NCI-H460 (cell line): ENCODE results near the gene FOXA2. TPM values are rescaled to one million over a fixed set of nuclear protein-coding genes. Genes with fewer than 3 reads are reported as not detected.
"Not testable (repeated sequence)": the region's sequence is repeated elsewhere in the genome, so short reads cannot be mapped to it uniquely, and the experiment has no call there.

Experiments
- DNase-seq: peaks from one replicate; pipeline ENCODE4 v3.0.0-alpha.2; 2016; ENCODE audit warnings: low read depth; ENCODE audit errors: extremely low read depth
- total RNA-seq: library from RNA; depleted of rRNA; stranded (reverse); fragments of >200 nt; shearing (Covaris generic); gene quantifications from 2 replicates; pipeline ENCODE4 v1.2.3, GENCODE V29; 2014

Gene FOXA2
- total RNA-seq, 1 experiment from 2014 or later = not detected

DNA sequence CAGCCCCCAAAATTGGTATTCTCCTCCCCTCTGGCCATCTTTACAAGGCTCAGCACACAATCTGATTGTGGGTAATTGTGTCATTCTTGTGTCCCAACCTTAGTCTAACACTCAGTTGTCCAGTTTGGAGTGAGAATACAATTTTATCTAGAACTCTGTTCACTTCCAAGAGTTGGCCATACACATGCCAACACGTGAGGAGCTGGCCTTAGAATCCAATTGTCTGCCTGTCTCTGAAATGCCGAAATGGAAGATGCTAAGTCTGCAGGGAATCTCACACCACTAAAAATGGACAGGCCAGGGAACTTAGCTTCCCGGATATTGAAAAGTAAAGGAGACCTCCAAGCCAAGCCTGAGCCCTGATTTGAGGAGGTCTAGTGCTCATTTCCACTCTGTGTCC, 12.3 kb downstream of the FOXA2 start:
- DNase-seq = no peak

DNA sequence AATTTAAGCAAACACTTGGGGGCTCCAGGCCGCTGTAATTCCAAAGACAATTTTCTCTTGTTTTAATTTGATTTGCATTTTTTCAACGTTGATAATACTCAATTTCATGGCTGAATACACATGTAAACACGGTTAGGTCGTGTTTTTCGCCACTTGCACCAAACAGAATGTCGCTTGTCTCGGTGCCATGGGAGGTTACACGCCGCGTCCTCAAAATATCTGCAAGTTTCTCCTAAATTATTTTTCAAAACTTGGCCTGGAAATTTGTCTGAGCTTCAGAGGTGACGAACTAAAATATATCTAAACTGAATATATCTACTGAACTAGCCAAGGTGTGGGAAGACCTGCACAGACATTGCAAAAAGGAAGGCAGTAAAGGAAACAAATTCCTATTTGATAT, 15.0 kb downstream of the FOXA2 start:
- DNase-seq = no peak

DNA sequence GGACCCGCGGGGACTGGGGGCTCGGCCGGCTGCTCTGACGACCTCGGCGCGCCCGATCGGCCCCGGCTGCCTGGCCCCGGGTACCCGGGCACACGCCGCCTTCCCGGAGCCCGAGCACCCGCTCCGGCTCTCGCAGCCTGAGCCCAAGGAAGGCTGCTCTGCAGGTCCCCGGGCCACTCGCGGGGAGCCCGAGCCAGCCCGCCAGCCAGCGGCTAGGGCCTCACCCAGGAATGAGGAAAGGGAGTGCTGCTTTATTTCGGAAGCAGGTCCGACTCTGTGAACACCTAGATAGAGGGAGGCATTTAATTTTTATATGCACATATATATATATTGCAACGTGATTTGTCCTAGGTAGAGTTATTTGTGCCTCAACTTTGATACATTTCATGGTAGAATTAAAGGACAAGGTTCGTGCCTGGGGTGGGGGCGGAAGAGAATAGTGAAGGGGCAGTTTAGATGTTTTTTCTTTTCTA, 15.5 kb downstream of the FOXA2 start:
- DNase-seq = no peak

DNA sequence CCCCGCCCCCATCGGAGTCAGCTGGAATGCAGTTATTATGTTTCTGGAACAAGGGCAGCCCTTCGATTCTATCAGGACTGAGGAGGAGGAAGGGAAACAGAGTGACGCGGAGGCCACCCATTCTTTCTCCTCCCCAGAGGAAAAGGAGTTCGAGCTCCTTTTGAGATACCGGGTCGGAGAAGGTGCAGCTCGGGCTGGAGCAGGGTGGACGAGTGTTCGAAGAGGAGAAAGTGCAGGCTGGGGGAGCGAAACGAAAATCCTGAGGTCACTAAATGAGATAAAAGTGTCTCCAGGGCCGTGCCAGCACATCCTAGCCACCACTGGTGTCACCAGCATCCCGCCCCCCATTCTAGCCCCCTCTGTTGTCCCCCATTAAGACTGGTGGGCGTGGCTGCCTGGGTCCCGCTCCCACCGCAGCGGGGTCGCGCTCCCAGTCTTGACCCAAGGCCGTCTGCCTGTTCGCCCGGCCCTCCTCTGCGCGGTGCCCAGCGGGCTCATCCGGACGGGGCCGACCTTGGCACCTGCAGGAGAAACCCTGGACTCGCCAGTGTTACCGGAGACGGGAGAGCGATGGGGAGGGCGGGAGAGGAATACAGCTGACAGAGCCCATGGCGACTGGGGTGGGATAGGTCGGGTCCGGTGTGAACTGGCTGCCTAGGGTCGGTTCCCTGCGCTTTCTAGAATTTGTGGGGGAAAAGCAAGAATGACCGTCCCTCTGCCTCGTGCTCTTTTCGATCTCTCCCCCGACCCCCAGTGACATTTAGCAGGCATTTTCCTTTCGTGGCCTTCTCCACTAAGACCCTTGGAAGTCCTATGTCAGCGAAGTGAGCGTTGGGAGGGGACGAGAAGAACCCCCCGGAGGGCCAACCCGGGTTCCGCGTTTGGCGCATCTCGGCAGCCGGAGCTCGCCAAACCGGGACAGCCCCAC, 16.2 kb downstream of the FOXA2 start:
- DNase-seq = no peak

DNA sequence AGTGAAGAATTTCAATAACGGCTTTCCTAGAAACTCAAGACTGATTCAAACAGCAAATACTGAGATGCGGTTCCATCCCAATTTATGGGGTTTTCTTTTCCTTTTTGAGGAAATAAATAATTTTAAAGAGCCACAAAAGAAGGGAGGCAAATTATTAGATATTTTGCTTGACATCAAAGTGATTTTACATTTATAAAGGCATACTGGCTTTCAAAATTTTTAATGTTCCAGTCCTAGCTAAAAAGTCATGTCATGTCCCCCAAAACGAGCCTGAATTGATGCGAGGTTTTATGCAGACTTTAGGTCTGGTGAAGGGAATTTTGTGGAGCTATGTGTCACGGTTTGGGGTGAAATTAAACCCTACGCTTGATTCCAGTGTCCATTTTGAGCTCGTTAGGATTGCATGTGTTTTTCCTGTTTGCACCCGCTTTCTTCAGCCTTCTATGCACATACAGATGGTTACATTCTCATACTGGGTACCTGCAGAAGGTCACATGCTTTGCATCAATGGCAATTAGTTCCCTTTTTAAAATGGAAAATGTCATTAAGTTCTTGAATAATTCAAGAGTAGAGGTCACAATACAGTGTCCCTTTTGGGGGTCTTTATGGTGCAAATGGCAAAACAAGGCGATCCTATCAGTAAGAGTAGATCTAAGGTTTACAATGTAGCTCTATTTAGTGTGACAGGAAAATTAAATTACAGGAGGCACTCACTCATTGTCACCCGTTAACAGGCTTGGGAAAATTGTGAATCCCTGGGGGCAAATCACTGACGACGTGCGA, 17.3 kb downstream of the FOXA2 start:
- DNase-seq = no peak

DNA sequence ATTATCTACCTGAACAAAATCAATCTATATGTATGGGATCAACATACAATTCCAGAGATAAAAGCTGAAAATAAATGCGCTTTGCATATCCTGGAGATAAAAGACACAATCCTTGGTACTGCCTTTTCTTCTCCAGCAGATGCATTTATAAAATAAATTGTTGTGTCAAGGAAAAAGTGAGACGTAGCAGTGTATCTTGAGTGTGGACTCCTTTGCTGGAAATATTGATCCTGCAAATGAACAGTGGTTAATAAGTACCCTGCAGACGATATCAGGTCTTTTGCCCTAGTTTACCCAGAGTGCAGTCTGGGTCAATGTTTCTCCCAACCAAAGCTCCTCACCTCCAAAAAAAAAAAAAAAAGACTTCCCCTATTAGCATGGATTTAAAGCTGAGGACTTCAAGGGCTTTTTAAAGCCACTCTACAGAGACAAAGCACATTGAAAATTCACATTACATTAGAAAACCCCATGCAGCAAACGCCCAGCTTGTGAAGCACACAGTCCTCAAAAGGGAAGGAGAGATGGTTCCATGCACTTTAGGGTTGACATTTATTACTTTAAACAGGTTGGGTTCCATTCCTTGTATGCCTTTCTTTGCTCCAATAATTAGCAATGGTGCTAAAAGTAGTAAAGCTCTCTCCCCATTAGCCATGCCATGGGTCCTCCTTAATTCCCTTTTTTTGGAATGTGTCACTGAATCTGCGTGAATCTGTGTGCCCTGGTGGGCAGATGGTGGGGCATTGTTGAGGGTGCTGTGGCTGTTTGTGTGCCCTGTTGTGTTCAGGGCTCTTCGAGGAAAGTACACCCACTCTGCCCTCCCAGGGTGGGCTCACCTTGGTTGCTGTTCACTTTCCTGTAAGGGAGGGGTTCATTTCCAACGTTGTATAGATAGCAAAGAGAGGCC, 21.1 kb downstream of the FOXA2 start:
- DNase-seq = no peak

DNA sequence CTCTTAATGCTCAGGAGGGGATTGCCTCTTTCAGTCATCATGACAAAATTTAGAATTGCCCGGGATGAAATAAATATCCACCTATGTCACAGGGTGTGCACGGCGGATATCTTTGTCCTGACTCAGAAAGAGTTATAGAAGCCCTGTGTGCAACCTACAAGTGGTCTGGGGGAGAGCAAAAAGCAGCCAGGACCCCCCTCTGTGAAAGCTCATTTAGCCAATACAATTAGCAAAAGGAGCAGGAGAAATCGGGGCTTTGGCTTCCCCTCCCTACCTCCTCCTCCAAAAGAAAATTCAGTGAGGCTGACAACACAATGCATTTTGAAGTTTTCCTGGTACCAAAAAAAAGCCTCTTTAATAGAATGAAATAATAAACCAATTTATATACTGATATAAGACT, 21.8 kb downstream of the FOXA2 start:
- DNase-seq = no peak

DNA sequence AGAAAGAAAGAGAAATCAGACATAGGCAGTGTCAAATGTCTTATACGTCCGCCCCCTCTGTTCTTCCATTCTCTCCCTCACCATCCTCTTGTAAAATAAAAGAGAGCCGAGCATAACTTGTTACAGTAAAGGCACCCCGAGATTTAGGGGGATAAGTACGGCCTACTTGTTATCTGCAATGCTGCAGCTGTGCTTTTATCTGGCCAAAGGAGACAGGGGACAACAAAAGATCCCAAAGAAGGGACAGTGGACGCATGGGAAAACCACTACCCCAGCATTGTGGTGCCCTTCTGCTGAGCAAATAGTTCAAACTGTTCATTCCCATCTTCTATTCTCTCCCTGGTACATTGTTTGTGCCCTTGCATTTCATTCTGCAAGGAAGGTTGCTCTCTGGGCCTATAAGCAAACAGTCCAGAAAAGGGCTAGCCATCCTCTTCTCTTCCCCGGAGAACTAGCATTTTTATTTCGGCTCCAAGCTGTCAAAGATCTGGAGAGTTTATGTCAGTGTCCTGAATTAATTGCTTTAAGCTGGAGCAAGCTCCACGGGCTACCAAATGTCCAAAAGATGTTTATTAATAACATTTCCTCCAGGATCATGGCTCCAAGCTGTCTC, 22.3 kb downstream of the FOXA2 start:
- no peak for DNase-seq

DNA sequence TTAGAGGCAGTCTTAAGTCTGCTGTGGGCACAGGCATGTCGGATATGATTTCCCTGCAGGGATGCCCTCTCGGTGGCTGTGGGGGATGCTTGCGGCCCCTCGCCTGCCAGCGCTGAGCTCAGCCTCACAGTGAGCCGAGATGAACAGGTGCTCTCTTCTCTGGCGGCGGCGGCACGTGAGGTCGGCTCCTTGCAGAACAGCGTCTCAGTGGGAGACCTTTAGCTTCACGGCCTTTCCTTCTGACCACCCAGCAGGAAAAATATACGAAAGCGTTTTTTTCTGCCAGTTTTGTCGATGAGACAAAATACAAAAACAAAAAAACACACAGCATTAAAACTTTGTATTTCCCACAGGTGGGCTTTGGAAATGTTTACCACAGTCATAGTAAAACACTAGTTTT, 23.6 kb downstream of the FOXA2 start:
- no peak for DNase-seq

DNA sequence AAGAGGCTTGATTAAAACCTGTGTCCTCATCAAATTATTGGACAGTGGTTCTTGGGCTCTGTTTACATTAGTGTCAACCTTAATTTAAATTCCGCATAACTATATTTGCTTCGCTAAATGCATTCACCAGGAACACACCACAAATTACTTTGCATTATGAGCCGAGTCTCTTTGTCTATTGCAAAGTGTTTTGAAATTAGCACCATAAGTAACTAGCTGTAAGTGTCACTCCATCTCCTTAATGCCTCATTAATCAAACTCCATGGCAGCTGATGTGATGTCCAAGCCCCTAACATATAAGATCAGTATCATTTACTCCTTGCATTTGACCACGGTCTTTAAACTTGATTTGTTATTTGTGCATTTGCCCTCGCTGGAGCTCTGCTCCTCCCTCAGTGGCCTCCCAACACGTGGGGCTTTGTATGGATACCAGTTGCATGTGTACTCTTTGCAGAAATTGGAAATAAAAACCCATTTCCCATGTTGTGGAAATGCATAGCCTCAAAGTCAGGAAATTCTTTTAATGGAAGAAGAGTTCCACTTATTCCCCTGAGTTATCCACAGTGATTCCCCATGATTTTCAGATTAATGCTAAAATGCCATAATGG, 24.6 kb downstream of the FOXA2 start:
- no peak for DNase-seq

DNA sequence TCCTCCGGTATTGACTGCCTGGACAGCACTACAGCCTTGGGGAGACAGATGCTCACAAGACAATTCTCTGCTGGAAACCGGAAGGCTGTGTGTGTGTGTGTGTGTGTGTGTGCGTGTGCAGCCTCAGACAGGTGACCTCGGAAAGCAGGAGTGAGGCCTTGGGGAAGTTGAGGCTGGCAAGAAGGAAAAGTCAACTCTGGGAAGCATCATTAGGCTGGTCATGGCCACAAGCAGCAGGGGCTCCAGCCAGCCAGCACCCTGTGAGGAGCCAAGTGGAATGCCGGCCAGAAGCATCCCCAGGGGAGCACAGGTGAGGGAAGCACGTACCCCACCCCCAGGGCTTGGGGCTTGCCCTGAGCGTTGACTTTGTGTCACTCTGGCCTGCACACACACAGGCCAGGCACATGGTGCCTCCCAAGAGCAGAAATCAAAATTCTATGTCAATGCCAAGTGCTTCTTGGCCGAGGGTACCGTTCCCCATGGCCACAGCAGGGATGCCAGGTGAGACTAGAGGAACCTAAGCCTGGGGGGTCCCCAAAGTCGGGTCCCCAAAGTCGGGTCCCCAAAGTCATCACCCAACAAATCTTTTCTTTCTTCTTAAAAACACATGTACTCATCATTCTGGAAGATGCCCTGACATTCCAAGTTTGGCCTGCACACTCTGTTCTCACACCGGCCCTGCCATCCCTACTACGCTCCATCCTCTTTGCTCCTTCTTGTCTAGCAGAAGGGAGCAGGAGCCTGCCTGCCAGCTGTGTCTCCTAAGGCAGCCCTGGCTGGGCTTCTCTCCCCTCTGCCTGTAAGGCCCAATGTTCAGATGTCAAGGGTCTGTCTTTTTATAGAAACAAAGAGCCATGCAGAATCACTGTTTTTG, 26.7 kb downstream of the FOXA2 start:
- no peak for DNase-seq

DNA sequence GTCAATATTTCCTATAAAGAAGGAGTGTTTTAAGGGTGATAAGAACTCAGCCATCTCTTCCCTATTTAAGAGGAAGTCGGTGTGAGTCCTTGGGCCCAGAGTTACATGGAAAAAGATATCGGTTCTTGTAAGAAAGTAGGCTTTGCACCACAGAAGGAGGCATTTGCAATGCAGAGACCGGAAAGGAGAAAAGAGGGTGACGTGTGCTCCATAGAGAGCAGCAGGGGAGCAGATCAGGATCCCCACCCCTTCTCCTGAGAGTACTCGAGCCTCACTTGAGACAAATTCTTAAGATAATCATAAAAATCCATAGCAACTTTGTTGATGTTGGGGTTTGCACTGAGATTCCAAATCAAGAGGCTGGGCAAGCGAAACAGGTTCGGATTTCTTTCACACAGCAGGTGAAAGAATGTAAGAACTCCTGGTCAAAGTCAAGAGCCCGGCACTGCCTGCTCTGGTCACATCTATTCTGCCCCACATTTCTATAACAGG, 27.8 kb downstream of the FOXA2 start:
- no peak for DNase-seq

DNA sequence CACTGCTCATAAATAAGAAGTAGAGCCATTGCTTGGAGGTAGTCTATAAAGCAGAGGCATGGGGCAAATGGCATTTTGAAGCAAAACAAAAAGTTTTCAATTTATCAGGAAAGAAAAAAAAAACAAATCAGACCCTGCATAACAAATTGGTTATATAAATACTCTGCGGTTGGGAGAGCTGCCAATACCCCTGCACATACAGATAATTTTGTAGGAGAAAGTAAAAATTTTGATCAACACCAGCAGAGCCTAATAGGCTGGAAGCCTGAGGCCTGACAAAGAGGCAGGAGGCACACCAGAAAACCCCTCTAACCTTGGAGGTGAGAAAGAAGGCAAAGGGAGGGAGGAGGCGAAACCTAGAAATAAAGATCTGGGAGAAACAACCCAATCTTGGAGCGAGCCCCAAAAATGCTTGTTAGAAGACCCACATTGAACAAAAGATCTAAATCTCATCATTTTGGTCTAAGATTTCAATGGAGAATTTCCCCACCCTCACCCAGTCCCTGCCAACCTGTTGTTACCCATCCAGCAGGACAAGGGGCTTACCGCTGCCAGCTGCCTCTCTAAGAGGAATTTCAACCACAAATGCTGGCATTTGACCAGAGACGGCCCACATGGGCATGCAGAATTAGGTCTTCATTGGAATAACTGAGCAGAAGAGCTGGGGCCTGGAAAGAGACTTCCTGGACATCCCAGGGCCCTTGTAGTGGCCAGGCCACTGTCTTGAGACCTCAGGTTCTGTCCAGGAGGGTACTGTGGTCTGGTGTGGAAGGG, 28.4 kb downstream of the FOXA2 start:
- no peak for DNase-seq

DNA sequence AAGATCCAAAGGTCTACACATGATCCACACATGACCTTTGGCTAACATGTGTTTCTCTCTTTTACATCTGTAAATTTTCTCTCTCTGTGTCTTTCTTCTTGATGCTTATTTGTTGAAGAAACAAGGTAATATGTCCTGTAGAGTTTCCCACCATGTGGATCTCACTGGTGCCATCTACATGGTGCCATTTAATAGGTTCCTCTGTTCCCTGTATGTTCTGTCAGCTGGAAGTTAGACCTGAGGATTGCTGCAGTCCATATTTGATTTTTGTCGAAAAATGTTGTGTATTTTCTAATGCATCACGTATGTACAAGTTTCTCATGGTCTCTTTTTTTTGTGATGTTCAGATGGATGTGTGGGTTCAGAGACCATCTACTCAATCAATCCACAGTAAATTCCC, 30.0 kb downstream of the FOXA2 start:
- DNase-seq = no peak

DNA sequence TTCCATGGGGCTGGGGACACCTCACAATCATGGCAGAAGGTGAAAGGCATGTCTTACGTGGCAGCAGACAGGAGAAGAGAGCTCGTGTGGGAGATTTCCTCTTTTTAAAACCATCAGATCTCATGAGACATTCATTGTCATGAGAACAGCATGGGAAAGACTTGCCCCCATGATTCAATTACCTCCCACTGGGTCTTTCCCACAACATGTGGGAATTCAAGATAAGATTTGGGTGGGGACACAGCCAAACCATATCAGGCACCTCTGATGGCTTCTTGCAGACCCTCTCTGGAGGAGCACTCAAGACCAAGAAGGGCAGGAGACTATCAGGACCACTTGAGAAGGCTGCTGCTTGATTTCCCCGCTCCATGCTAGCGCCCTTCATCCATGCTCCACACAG, 33.9 kb downstream of the FOXA2 start:
- not testable (repeated sequence) for DNase-seq

DNA sequence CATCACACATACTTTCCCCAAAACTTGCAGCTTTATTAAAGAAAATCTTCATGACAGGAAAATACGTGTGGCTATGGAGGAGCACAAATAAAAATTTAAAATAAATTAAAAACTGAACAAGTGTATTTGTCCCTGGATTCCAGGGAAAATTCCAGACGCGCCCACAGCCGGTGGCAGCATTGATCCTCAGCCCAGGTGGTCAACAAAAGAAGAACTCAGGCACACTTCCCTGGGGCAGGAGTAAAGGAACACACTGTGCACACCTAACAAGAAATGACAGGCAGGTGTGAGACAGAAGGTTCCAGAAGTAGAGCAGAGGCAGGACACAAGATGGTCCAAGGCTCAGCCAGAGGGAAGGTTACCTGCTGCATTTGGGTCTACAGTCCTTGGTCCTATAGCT, 36.3 kb downstream of the FOXA2 start:
- DNase-seq = no peak

DNA sequence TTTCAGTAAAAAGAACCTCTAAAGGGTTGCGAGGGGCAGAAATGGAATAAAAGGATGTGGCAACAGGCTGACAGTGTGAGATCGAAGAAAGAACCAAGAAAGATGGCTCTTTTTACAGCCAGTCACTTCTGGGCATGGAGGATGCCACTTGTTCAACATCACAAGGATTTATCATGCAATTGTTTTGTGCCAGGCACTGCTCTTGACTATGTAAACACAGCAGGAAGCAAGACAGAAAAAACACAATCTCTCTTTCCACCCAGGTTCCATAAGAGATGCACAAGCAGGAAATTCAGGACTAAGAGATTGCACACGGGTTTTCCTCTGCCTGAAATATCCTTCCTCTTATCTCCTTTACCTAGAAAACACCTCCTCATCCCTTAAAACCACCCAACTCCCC, 38.0 kb downstream of the FOXA2 start:
- no peak for DNase-seq

DNA sequence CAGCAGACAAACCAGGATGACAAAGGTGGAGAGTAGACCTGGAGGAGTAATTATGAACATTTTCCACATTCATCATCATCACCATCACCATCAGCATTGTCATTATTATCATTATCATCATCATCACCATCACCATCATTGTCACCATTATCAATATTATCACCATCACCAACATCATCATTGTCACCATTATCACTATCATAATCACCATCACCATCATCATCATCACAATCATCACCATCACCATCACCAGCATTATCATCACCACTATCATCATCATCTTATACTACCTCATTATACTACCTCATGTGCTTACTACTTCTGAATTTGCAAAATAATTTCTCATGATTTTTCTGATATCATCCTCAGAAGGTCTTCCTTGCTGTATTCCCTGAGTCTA, 39.3 kb downstream of the FOXA2 start:
- DNase-seq = no peak
